Neural progenitor cell (in vitro differentiated cells): ENCODE measurements around the gene CLDN7. TPM values are rescaled to one million over a fixed set of nuclear protein-coding genes. Genes with fewer than 3 reads are reported as not detected.

Experiments
- DNase-seq: peaks from one replicate; pipeline ENCODE4 v3.0.0-alpha.2; 2016; ENCODE audit warnings: low spot score
- H2AFZ ChIP-seq: fragments of 200-600 bp; sonication (generic); replicated peaks from 2 replicates; pipeline ENCODE4 v1.6.1; 2016; ENCODE audit warnings: antibody characterized with exemption
- H3F3A ChIP-seq: fragments of 200-600 bp; sonication (generic); 2 replicates; pipeline ENCODE4 v1.6.1; 2016; ENCODE audit warnings: antibody characterized with exemption, low read depth
- H3K27ac ChIP-seq: fragments of 200-600 bp; sonication (generic); 2 replicates; pipeline ENCODE4 v1.5.1; 2016; ENCODE audit warnings: mild to moderate bottlenecking
- H3K27me3 ChIP-seq: fragments of 200-600 bp; sonication (generic); 2 replicates; pipeline ENCODE4 v1.6.1; 2016; ENCODE audit warnings: mild to moderate bottlenecking, moderate library complexity
- H3K36me3 ChIP-seq: fragments of 200-600 bp; sonication (generic); 2 replicates; pipeline ENCODE4 v1.5.1; 2016
- H3K4me1 ChIP-seq: fragments of 200-600 bp; sonication (generic); 2 replicates; pipeline ENCODE4 v1.6.1; 2016; ENCODE audit warnings: mixed run types
- H3K4me2 ChIP-seq: fragments of 200-600 bp; sonication (generic); 2 replicates; pipeline ENCODE4 v1.6.1; 2016
- H3K4me3 ChIP-seq: fragments of 200-600 bp; sonication (generic); 2 replicates; pipeline ENCODE4 v1.5.1; 2016
- H3K79me2 ChIP-seq: fragments of 200-600 bp; sonication (generic); 2 replicates; pipeline ENCODE4 v1.6.1; 2016; ENCODE audit warnings: low read depth
- H3K9ac ChIP-seq: fragments of 200-600 bp; sonication (generic); 2 replicates; pipeline ENCODE4 v1.6.1; 2016
- H3K9me3 ChIP-seq: fragments of 200-600 bp; sonication (generic); 2 replicates; pipeline ENCODE4 v1.5.1; 2016; ENCODE audit warnings: low read depth
- H4K20me1 ChIP-seq: fragments of 200-600 bp; sonication (generic); 2 replicates; pipeline ENCODE4 v1.6.1; 2016; ENCODE audit warnings: low read depth
- H3K27ac Mint-ChIP-seq: 3 replicates; pipeline ENCODE4 v1.8.0; 2021; ENCODE audit warnings: mixed read lengths
- H3K27me3 Mint-ChIP-seq: 2 replicates; pipeline ENCODE4 v1.8.0; 2022; ENCODE audit warnings: low read depth, mild to moderate bottlenecking, inconsistent platforms, moderate library complexity, mixed read lengths; ENCODE audit not compliant: insufficient read depth
- H3K36me3 Mint-ChIP-seq: 3 replicates; pipeline ENCODE4 v1.8.0; 2021; ENCODE audit warnings: mixed read lengths
- H3K4me1 Mint-ChIP-seq: 3 replicates; pipeline ENCODE4 v1.8.0; 2021; ENCODE audit warnings: mixed read lengths
- H3K4me3 Mint-ChIP-seq: 3 replicates; pipeline ENCODE4 v1.8.0; 2021; ENCODE audit warnings: mild to moderate bottlenecking, moderate library complexity, mixed read lengths
- H3K9me3 Mint-ChIP-seq: 3 replicates; pipeline ENCODE4 v1.8.0; 2020; ENCODE audit warnings: mixed read lengths
- CTCF ChIP-seq: fragments of 200-600 bp; sonication (generic); IDR thresholded peaks from 2 replicates; pipeline ENCODE4 v1.5.1; 2017; ENCODE audit warnings: antibody characterized with exemption, mild to moderate bottlenecking
- EZH2 ChIP-seq: fragments of 200-600 bp; sonication (generic); IDR thresholded peaks from 2 replicates; pipeline ENCODE4 v1.6.1; 2017; ENCODE audit warnings: antibody characterized with exemption, mild to moderate bottlenecking, moderate library complexity
- EZH2phosphoT487 ChIP-seq: fragments of 200-600 bp; sonication (generic); IDR thresholded peaks from 2 replicates; pipeline ENCODE4 v1.6.1; 2017; ENCODE audit warnings: antibody characterized with exemption
- total RNA-seq: library from RNA; depleted of rRNA; stranded (reverse); fragments of >200 nt; gene quantifications from 2 replicates; pipeline ENCODE4 v1.2.3, GENCODE V29; 2015; ENCODE audit warnings: low replicate concordance

Gene CLDN7
- total RNA-seq, 1 donor from 2014 or later = 0.32 TPM

DNA sequence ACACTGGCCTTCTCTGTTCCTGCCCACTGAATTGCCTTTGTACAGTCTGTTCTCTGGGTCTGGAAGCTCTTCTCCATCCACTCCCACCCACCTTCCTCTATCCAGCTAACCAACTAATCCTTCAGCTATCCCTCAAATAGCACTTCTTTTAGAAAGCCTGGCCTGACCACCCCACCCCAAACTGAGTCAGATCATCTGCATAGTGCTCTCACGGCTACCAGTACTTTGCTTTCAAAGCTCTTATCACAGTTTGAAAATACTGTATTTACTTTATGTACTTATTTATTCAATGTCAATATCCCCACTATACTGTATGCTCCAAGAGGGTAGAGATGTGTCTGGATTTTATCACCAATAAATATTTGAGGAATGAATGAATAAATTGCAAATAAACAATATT lies 4.5 kb upstream of the CLDN7 start:
- no peaks in the 10 kb centered on the region for H3K36me3 ChIP-seq
- Mint-ChIP-seq H3K4me1 (peaks cover 8% of the 10 kb centered on the region), H3K36me3 (no peaks in the 10 kb centered on the region), H3K27ac (peak overlapping the region; percentile 12), H3K27me3 (peaks cover 32% of the 10 kb centered on the region), H3K9me3 (no peaks in the 10 kb centered on the region), H3K4me3 (peak overlapping the region; percentile 5)
- peaks cover 14% of the 10 kb centered on the region for H3K4me1 ChIP-seq
- peaks cover 28% of the 10 kb centered on the region for H3K27me3 ChIP-seq
- no peaks in the 10 kb centered on the region for H3K79me2 ChIP-seq
- no peak for TF ChIP-seq EZH2phosphoT487
- no peak for TF ChIP-seq CTCF
- no peak for TF ChIP-seq EZH2
- no peak overlapping the region for H3K9ac ChIP-seq
- DNase-seq = no peak
- no peak overlapping the region for H3K27ac ChIP-seq
- H2AFZ ChIP-seq = no peak overlapping the region
- no peak overlapping the region for H3K4me3 ChIP-seq
- peaks cover 19% of the 10 kb centered on the region for H3F3A ChIP-seq
- H3K4me2 ChIP-seq = no peak overlapping the region
- H3K9me3 ChIP-seq = no peaks in the 10 kb centered on the region
- H4K20me1 ChIP-seq = no peaks in the 10 kb centered on the region

DNA sequence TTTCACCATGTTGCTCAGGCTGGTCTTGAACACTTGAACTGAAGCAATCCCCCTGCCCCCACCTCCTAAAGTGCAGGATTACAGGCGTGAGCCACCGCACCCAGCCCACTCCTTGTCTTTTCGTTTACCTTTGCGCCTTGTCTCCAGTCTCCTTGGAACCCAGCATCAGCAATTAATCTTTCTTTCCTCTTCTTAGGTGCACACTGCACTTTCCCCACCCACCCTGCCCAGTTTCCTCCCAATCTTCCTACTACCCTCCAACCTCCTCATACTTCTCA lies 1.5 kb upstream of the CLDN7 start:
- Histone ChIP-seq H2AFZ (peak overlapping the region; percentile 86), H3F3A (peaks cover 32% of the 10 kb centered on the region), H3K36me3 (no peaks in the 10 kb centered on the region), H3K4me1 (peaks cover 14% of the 10 kb centered on the region), H3K9ac (no peak overlapping the region), H3K9me3 (no peaks in the 10 kb centered on the region), H3K4me2 (peak overlapping the region; percentile 79), H4K20me1 (peaks cover 11% of the 10 kb centered on the region), H3K4me3 (peak overlapping the region; percentile 40), H3K27ac (no peak overlapping the region), H3K27me3 (peaks cover 49% of the 10 kb centered on the region), H3K79me2 (no peaks in the 10 kb centered on the region)
- H3K27ac Mint-ChIP-seq = no peak overlapping the region
- no peak for DNase-seq
- TF ChIP-seq EZH2phosphoT487 (no peak), EZH2 (no peak), CTCF (no peak)
- H3K4me3 Mint-ChIP-seq = no peak overlapping the region
- H3K4me1 Mint-ChIP-seq = peaks cover 8% of the 10 kb centered on the region
- H3K36me3 Mint-ChIP-seq = peaks cover 8% of the 10 kb centered on the region
- no peaks in the 10 kb centered on the region for H3K9me3 Mint-ChIP-seq
- H3K27me3 Mint-ChIP-seq = peaks cover 54% of the 10 kb centered on the region

DNA sequence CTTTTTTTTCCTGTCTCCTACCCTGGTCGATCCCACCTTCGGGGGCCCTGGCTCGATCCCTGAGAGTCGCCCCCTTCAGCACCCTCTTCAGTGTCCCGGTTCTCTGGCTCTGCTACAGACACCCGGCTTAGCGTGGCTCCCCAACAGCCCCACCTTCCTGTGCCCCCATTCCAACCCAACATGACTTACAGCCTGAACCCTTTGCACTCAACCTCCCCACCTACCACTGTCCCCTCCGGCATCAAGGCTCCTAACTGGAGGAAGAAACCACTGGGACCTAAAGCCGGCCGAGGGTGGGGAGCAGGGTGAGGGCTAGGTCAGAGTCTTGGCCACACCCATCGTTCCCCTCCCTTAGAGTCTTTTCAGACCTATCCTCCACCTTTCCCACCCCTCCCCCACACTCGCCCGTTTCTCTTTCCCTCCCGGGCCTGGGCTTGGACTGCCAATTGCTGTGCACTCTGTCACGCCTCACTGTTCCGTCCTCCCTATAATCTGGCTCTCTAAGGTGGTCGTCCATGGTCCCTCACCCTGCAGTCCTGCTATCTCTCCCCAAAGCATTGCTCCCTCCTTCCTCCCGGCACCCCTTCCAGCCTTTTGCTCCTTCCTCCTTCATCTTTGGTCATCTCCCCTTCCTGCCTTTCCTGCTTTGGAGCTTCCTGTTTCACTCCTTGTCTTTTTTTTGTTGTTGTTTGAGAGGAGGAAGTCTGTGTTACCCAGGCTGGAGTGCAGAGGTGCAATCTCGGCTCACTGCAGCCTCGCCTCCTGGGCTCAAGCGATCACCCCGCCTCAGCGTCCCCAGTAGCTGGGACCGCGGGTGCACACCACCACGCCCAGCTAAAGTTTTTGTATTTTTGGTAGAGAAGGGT lies 890 bp upstream of the CLDN7 start:
- Mint-ChIP-seq H3K27ac (no peak overlapping the region), H3K4me3 (peak overlapping the region; percentile 28), H3K9me3 (no peaks in the 10 kb centered on the region), H3K27me3 (peaks cover 51% of the 10 kb centered on the region), H3K36me3 (peaks cover 13% of the 10 kb centered on the region), H3K4me1 (peaks cover 8% of the 10 kb centered on the region)
- H3F3A ChIP-seq = peaks cover 32% of the 10 kb centered on the region
- DNase-seq = peak; percentile 55
- TF ChIP-seq EZH2 (no peak), CTCF (no peak), EZH2phosphoT487 (no peak)
- no peaks in the 10 kb centered on the region for H3K9me3 ChIP-seq
- peaks cover 14% of the 10 kb centered on the region for H3K4me1 ChIP-seq
- H4K20me1 ChIP-seq = peaks cover 11% of the 10 kb centered on the region
- no peaks in the 10 kb centered on the region for H3K36me3 ChIP-seq
- peak overlapping the region; percentile 86 for H2AFZ ChIP-seq
- peaks cover 49% of the 10 kb centered on the region for H3K27me3 ChIP-seq
- H3K27ac ChIP-seq = no peak overlapping the region
- H3K79me2 ChIP-seq = no peaks in the 10 kb centered on the region
- H3K9ac ChIP-seq = no peak overlapping the region
- peak overlapping the region; percentile 79 for H3K4me2 ChIP-seq
- H3K4me3 ChIP-seq = peak overlapping the region; percentile 40
